HepG2 (cell line): Measurements from ENCODE around the gene ACOT8.

Experiments used
- CEBPB ChIP-seq: IDR thresholded peaks from 2 replicates; pipeline ENCODE4 v1.6.1; 2011; ENCODE audit warnings: low read depth, low read length, improper control_type of control experiment, borderline replicate concordance
- NFKBIZ ChIP-seq: IDR thresholded peaks from 2 replicates; pipeline ENCODE4 v1.6.1; 2018; ENCODE audit warnings: missing genetic modification reagents, missing compliant biosample characterization
- PAX8 ChIP-seq: sonication (generic); formaldehyde crosslinking; IDR thresholded peaks from 2 replicates; pipeline ENCODE4 v1.8.0; 2022; ENCODE audit warnings: mild to moderate bottlenecking, missing genetic modification reagents, borderline replicate concordance
- PLRG1 ChIP-seq: fragments of 450-650 bp; conservative IDR thresholded peaks from 2 replicates; pipeline ENCODE4 v1.6.1; 2016
- POLR2A ChIP-seq, 2 experiments: IDR thresholded peaks; 2 replicates each; pipeline ENCODE4 v1.6.1; 2011; ENCODE audit warnings: low read depth in 2 of 2, low read length in 2 of 2, mild to moderate bottlenecking in 1 of 2, moderate library complexity in 1 of 2; ENCODE audit not compliant: insufficient read depth in 1 of 2
- SOX6 ChIP-seq, 2 experiments: fragments of 450-650 bp in 1 of 2; sonication (generic) in 1 of 2; formaldehyde crosslinking in 1 of 2; IDR thresholded peaks; 2 replicates each; pipeline versions ENCODE4 v1.4.0 to v1.6.1; 2017 to 2020; ENCODE audit warnings: antibody characterized with exemption in 1 of 2, mild to moderate bottlenecking in 1 of 2, missing genetic modification reagents in 1 of 2
- ZNF713 ChIP-seq: sonication (generic); formaldehyde crosslinking; IDR thresholded peaks from 2 replicates; pipeline ENCODE4 v1.4.0; 2020; ENCODE audit warnings: mild to moderate bottlenecking, missing genetic modification reagents
- TF ChIP-seq, protein P1 (sequence below): sonication (generic); formaldehyde crosslinking; IDR thresholded peaks from 2 replicates; pipeline ENCODE4 v1.5.0; 2020; ENCODE audit warnings: mild to moderate bottlenecking, missing genetic modification reagents, moderate library complexity
- TF ChIP-seq, protein P2 (sequence below): IDR thresholded peaks from 2 replicates; pipeline ENCODE4 v1.6.1; 2016; ENCODE audit warnings: control low read depth
- TF ChIP-seq, protein P3 (sequence below): sonication (generic); formaldehyde crosslinking; IDR thresholded peaks from 2 replicates; pipeline ENCODE4 v1.4.0; 2020; ENCODE audit warnings: missing genetic modification reagents

DNA sequence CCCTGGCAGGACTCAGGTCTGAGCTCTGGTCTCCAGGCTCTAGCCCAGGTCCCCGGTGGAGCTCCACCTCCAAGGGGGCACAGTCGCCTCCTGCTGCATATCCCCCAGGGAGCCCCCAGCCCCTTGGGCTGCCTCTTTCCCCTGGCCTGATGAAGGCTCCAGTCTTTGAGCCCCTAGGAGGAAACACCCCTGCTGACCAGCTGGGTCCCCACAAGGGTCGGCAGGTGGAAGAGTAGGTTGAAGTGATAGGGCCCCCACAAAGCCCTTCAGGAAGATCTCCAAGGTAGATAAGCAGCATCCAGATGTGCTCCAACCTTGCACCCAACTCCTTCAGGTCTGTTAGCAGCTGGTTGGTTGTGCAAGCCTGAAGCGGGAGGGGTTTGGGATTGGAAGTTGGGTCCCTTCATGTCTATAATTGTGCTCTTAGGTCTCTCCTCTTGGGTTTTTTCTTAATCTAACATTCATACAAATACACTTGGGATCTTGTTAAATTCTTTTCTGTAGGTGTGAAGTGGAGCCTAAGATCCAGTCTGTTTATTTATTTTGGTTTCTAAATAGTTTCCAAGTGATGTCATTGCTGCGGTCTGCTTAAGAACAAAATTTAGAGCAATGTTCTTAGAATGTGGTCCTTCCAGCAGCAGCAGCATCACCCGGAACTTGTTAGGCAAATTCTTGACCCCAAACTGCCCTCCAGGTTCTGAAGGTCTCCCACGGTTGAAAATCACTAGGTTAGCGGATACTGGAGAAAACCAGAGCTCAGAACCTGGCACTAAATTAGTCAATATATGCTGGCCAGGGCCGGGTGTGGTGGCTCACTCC, 39.6 kb downstream of the ACOT8 start:
- TF ChIP-seq NFKBIZ (CRISPR knock-in tag) (no peak), SOX6 (IDR thresholded peaks at IDR 0.05) (no peak), SOX6 (CRISPR knock-in tag; IDR thresholded peaks at IDR 0.05) (no peak), ZNF713 (CRISPR knock-in tag) (no peak), CEBPB (no peak), PAX8 (CRISPR knock-in tag) (no peak), PLRG1 (no peak), POLR2A (IDR thresholded peaks at IDR 0.05; ENCODE audit: insufficient read depth in 1 of 2, low read depth in 2 of 2, low read length in 2 of 2) (peak in 1 of 2 experiments; percentile 34; a peak in 1 of 4 replicates)
- TF ChIP-seq, protein P1, sequence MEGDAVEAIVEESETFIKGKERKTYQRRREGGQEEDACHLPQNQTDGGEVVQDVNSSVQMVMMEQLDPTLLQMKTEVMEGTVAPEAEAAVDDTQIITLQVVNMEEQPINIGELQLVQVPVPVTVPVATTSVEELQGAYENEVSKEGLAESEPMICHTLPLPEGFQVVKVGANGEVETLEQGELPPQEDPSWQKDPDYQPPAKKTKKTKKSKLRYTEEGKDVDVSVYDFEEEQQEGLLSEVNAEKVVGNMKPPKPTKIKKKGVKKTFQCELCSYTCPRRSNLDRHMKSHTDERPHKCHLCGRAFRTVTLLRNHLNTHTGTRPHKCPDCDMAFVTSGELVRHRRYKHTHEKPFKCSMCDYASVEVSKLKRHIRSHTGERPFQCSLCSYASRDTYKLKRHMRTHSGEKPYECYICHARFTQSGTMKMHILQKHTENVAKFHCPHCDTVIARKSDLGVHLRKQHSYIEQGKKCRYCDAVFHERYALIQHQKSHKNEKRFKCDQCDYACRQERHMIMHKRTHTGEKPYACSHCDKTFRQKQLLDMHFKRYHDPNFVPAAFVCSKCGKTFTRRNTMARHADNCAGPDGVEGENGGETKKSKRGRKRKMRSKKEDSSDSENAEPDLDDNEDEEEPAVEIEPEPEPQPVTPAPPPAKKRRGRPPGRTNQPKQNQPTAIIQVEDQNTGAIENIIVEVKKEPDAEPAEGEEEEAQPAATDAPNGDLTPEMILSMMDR (CRISPR knock-in tag): no peak
- TF ChIP-seq, protein P2, sequence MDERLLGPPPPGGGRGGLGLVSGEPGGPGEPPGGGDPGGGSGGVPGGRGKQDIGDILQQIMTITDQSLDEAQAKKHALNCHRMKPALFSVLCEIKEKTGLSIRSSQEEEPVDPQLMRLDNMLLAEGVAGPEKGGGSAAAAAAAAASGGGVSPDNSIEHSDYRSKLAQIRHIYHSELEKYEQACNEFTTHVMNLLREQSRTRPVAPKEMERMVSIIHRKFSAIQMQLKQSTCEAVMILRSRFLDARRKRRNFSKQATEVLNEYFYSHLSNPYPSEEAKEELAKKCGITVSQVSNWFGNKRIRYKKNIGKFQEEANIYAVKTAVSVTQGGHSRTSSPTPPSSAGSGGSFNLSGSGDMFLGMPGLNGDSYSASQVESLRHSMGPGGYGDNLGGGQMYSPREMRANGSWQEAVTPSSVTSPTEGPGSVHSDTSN (CRISPR knock-in tag): no peak
- TF ChIP-seq, protein P3, sequence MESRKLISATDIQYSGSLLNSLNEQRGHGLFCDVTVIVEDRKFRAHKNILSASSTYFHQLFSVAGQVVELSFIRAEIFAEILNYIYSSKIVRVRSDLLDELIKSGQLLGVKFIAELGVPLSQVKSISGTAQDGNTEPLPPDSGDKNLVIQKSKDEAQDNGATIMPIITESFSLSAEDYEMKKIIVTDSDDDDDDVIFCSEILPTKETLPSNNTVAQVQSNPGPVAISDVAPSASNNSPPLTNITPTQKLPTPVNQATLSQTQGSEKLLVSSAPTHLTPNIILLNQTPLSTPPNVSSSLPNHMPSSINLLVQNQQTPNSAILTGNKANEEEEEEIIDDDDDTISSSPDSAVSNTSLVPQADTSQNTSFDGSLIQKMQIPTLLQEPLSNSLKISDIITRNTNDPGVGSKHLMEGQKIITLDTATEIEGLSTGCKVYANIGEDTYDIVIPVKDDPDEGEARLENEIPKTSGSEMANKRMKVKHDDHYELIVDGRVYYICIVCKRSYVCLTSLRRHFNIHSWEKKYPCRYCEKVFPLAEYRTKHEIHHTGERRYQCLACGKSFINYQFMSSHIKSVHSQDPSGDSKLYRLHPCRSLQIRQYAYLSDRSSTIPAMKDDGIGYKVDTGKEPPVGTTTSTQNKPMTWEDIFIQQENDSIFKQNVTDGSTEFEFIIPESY (CRISPR knock-in tag): no peak
